Measurements from ENCODE around the gene POT1.

Gene POT1

DNA sequence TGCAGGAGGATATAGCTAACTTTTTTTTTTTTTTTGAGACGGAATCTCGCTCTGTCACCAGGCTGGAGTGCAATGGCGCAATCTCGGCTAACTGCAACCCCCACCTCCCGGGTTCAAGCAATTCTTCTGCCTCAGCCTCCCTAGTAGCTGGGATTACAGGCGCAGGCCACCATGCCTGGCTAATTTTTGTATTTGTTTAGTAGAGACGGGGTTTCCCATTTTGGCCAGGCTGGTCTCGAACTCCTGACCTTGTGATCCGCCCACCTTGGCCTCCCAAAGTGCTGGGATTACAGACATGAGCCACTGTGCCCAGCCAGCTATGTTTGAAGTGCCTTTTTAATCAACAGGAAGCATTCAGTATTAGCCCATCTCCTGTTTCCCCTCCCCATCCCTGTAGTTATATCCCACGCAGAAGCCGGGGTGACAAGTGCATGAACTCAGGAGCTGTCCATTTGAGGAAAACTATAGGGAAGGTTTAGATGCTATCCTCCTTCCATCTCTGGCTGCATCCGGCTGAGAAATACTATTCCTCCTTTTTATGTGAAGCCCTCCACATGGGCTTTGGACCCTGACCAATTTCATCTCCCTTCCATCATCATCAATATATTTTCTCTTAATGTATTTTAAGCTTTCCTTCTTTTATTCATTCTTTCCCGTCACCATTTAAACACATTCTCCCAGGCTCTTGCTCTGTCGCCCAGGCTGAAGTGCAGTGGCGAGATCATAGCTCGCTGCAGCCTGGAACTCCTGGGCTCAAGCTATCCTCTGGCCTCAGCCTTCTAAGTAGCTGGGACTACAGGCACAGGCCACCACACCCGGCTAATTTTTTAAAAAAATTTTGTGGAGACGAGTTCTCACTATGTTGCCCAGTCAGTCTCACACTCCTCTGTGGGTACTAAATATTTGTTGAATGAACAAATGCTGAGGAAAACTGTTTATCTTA, 1.3 kb upstream of the POT1 start:
- DNase-seq = no peak
- Mint-ChIP-seq H3K27ac (no peak overlapping the region), H3K4me1 (peaks cover 8 to 18% of the 10 kb centered on the region in 2 donors), H3K27me3 (no peaks in the 10 kb centered on the region), H3K9me3 (no peaks in the 10 kb centered on the region), H3K4me3 (no peak overlapping the region), H3K36me3 (peaks cover 20 to 21% of the 10 kb centered on the region in 2 donors)
- ATAC-seq (replicated peaks) = no peak

DNA sequence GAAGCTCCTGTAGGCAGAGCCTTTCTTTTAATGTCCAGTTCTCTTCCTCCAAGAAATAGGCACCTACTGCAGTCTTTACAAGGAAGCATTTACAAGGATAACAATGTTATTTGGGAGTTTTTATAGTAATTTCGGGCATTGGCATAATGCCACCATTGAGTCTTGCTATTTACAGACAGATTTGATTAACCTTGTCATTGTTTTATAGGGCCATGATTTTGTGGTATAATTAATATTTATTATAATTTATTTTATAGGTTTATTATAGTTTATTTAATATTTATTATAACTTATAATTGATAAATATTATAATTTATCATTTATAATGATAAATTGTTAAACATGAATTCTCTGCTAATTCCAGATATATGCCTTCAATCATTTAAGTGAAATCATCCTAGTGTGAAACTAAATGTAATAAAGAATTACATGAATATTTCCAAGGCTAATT, 573 bp upstream of the POT1 start:
- H3K27me3 Mint-ChIP-seq = no peaks in the 10 kb centered on the region
- peaks cover 25 to 27% of the 10 kb centered on the region in 2 donors for H3K36me3 Mint-ChIP-seq
- H3K9me3 Mint-ChIP-seq = no peaks in the 10 kb centered on the region
- H3K27ac Mint-ChIP-seq = peak overlapping the region; percentile 95
- DNase-seq = no peak
- ATAC-seq (replicated peaks) = no peak
- H3K4me1 Mint-ChIP-seq = peaks cover 11 to 26% of the 10 kb centered on the region in 2 donors
- peak overlapping the region; percentile 94 to 96 for H3K4me3 Mint-ChIP-seq

DNA sequence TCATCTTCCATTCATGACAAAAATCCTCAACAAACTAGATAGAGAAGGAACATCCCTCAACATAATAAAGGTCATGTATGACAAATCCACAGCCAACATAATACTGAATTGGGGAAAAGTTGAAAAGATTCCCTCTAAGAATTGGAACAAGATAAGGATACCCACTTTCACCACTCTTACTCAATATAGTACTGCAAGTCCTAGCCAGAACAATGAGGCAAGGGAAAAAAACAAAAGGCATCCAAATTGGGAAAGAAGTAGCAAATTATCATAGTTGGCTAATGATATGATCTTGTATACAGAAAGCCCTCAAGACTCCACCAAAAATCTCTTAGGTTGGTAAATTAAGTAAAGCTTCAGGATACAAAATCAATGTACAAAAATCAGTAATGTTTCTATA, 4.7 kb downstream of the POT1 start:
- H3K4me3 Mint-ChIP-seq = no peak overlapping the region
- H3K36me3 Mint-ChIP-seq = peaks cover 43 to 61% of the 10 kb centered on the region in 2 donors
- no peaks in the 10 kb centered on the region for H3K9me3 Mint-ChIP-seq
- H3K27me3 Mint-ChIP-seq = no peaks in the 10 kb centered on the region
- no peak for DNase-seq
- H3K4me1 Mint-ChIP-seq = peaks cover 27 to 50% of the 10 kb centered on the region in 2 donors
- no peak for ATAC-seq (replicated peaks)
- H3K27ac Mint-ChIP-seq = no peak overlapping the region

DNA sequence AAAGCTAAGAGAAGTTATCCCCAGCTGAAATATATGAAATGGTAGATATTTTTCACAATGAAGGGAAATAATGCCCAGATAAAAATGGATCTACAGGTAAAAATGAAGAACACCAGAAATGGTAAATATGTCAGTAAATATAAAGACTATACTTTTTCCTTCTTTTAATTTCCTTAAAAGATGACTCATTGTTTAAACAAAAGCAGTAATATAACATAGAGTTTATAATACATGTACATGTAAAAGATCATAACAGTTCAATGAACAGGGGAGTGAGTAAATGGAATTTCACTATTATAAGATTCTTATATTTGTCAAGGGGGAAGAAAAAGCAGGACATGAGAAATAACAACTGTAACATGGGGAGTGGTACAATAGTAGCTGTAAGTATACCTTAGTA, 7.4 kb downstream of the POT1 start:
- DNase-seq (no peak), ATAC-seq (replicated peaks) (no peak)
- no peaks in the 10 kb centered on the region for H3K9me3 Mint-ChIP-seq
- no peak overlapping the region for H3K27ac Mint-ChIP-seq
- H3K27me3 Mint-ChIP-seq = no peaks in the 10 kb centered on the region
- H3K36me3 Mint-ChIP-seq = peaks cover 35 to 58% of the 10 kb centered on the region in 2 donors
- H3K4me3 Mint-ChIP-seq = no peak overlapping the region
- H3K4me1 Mint-ChIP-seq = peaks cover 22 to 45% of the 10 kb centered on the region in 2 donors

DNA sequence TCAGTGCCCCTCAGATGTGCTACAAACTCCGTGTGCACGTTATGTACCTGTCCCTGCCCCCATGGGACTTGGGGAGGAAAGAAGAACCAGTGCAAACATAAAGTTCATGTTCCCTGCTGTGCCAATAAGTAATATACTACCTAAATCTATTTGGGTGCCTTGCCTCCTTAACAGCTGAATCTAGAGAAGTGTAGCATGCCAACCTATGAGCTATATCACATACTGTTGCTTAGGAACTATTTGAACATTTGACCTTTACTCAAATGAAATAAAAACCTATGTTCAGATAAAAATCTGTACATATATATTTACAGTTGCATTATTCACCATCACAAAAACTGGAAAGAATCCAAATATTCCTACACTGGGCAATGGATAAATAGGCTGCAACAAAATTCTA, 9.8 kb downstream of the POT1 start:
- DNase-seq (no peak), ATAC-seq (replicated peaks) (no peak)
- Mint-ChIP-seq H3K36me3 (peaks cover 21 to 43% of the 10 kb centered on the region in 2 donors), H3K27me3 (no peaks in the 10 kb centered on the region), H3K9me3 (no peaks in the 10 kb centered on the region), H3K4me1 (peaks cover 17 to 28% of the 10 kb centered on the region in 2 donors), H3K27ac (no peak overlapping the region), H3K4me3 (no peak overlapping the region)

DNA sequence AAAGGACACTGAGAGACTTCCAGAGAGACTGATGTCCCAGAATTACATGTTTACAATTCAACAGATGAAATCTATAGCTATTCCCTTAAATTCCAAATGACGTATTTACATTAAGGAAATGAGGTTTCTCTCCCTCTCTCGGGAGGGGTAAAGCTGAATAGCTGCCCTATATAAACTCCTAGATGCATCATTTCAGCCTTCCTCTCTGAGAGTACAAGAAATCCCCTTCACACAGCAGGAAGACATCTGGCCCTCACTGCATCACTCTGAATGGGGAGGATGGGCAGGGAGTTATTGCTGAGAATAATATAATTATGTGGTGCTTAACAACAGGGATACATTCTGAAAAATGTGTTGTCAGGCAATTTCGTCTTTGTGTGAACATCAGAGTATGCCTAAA, 11.0 kb downstream of the POT1 start:
- Mint-ChIP-seq H3K4me3 (no peak overlapping the region), H3K27ac (no peak overlapping the region), H3K4me1 (peaks cover 8 to 17% of the 10 kb centered on the region in 2 donors), H3K9me3 (no peaks in the 10 kb centered on the region), H3K27me3 (no peaks in the 10 kb centered on the region), H3K36me3 (peaks cover 12 to 34% of the 10 kb centered on the region in 2 donors)
- no peak for DNase-seq
- ATAC-seq (replicated peaks) = peak; percentile 48 to 86

DNA sequence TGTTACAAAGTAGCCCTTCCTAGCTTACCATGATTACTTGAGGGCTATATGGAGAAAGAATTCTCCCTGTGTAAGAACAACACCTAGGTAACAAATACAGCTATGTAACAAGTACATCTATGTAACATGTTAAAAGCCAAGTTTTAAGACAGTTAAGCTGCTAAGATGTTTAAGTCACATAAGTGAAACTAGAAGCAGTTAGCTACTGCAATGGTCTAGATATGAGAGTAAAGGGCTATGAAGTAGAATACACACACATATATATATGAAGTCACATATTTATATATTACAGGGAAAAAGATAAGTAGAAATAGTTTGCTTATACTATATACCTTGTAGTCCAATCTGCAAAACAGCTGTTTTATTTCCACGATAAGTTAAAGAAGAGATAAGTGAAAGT, 14.4 kb downstream of the POT1 start:
- H3K27ac Mint-ChIP-seq = no peak overlapping the region
- peaks cover 3 to 7% of the 10 kb centered on the region in 2 donors for H3K4me1 Mint-ChIP-seq
- no peaks in the 10 kb centered on the region for H3K9me3 Mint-ChIP-seq
- no peak for ATAC-seq (replicated peaks)
- no peaks in the 10 kb centered on the region for H3K27me3 Mint-ChIP-seq
- H3K4me3 Mint-ChIP-seq = no peak overlapping the region
- DNase-seq = no peak
- H3K36me3 Mint-ChIP-seq = peaks cover 14 to 25% of the 10 kb centered on the region in 2 donors

DNA sequence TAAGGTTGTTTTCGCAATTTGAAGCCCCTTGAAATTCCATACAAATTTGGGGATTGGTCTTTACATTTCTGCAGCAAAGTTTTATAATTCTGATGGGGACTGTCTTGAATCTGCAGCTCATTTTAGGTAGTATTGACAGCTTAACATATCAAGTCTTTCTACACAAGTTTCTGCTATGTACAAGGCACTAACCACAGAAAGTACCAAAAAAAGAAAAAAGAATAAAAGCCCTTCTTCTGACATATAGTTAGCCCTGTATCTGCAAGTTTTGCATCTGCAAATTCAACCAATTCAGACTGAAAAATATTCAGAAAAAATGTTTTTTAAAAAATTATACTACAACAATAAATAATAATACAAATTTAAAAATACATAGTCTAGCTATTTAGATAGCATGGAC, 15.3 kb downstream of the POT1 start:
- H3K36me3 Mint-ChIP-seq = peaks cover 8 to 23% of the 10 kb centered on the region in 2 donors
- no peaks in the 10 kb centered on the region for H3K27me3 Mint-ChIP-seq

DNA sequence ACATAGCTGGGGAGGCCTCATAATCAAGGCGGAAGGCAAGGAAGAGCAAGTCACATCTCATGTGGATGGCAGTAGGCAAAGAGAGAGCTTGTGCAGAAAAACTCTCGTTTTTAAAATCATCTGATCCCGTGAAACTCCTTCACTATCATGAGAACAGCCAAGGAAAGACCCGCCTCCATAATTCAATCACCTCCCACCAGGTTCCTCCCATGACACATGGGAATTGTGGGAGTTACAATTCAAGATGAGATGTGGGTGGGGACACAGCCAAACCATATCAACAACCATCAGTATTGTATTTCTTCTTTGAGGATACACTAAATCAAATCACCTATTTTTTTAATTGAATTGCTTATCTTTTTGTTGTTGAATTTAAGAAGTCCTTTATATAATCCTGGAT, 16.7 kb downstream of the POT1 start:
- Mint-ChIP-seq H3K27me3 (no peaks in the 10 kb centered on the region), H3K9me3 (no peaks in the 10 kb centered on the region), H3K4me3 (no peak overlapping the region), H3K4me1 (peaks cover 0 to 6% of the 10 kb centered on the region in 2 donors), H3K27ac (no peak overlapping the region), H3K36me3 (peaks cover 8 to 22% of the 10 kb centered on the region in 2 donors)
- ATAC-seq (replicated peaks) (no peak), DNase-seq (no peak)

More for the DNA sequence above, 15.3 kb downstream of the POT1 start:
- Mint-ChIP-seq H3K9me3 (no peaks in the 10 kb centered on the region), H3K4me1 (peaks cover 1 to 6% of the 10 kb centered on the region in 2 donors), H3K27ac (no peak overlapping the region), H3K4me3 (no peak overlapping the region)
- ATAC-seq (replicated peaks) (no peak), DNase-seq (no peak)

DNA sequence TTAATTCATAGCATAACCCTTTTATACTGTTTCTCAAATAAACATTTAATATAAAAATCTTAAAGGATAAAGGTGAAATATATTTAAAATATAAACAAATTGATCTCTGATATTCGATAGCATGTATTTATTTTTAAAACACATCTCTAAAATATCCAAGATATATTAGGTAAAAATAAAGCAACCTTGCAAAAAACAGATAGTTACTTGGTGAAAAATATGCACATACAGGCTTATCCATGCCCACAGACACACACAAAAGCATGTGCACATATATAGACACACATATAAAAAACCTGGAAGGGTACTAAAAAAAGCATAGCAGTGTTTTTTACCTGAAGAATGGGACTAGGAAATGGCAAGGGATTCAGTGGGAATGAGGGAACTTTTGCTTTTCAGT, 19.8 kb downstream of the POT1 start:
- peaks cover 0 to 3% of the 10 kb centered on the region in 2 donors for H3K9me3 Mint-ChIP-seq
- H3K36me3 Mint-ChIP-seq = peaks cover 15 to 34% of the 10 kb centered on the region in 2 donors
- no peak overlapping the region for H3K27ac Mint-ChIP-seq
- no peak overlapping the region for H3K4me3 Mint-ChIP-seq
- peaks cover 5 to 8% of the 10 kb centered on the region in 2 donors for H3K4me1 Mint-ChIP-seq
- ATAC-seq (replicated peaks) (no peak), DNase-seq (no peak)
- no peaks in the 10 kb centered on the region for H3K27me3 Mint-ChIP-seq

DNA sequence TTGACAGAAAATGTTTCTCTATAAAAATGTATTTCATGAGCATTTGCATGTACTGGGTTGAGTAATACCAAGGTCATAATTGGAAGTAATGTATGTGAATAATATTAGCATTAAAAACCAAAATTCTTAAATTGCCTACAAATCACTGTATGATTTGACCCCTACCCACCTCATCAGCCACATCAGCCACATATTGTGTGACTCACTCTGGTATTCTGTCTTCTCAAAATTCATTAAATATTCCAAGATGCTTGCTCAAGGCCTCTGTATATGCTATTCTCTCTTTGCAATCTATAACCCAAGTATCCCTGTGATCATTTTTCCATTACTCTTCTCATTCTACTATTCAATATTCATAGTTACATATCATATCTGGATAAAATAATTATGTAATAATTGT, 21.4 kb downstream of the POT1 start:
- H3K27ac Mint-ChIP-seq = no peak overlapping the region
- peaks cover 19 to 21% of the 10 kb centered on the region in 2 donors for H3K4me1 Mint-ChIP-seq
- no peaks in the 10 kb centered on the region for H3K27me3 Mint-ChIP-seq
- DNase-seq = no peak
- no peak for ATAC-seq (replicated peaks)
- peaks cover 3 to 4% of the 10 kb centered on the region in 2 donors for H3K9me3 Mint-ChIP-seq
- H3K4me3 Mint-ChIP-seq = no peak overlapping the region
- H3K36me3 Mint-ChIP-seq = peaks cover 19 to 43% of the 10 kb centered on the region in 2 donors

DNA sequence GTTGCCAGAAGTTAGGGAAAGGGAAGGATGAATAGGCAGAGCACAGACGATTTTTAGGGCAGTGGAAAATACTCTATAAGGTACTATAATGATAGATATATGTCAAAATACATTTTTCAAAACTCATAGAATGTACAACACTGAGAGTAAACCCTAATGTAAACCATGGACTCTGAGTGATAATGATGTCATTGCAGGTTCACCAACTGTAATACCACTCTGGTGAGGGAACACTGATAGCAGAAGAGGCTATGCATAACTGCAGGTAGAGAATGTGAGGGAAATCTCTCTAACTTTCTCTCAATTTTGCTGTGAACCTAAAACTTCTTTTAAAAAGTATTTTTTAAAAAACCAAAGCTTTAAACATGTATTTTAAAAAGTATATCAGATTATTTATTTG, 22.1 kb downstream of the POT1 start:
- H3K27me3 Mint-ChIP-seq = no peaks in the 10 kb centered on the region
- H3K9me3 Mint-ChIP-seq = peaks cover 4% of the 10 kb centered on the region in 2 donors
- ATAC-seq (replicated peaks) = no peak
- DNase-seq = no peak
- peaks cover 22 to 23% of the 10 kb centered on the region in 2 donors for H3K4me1 Mint-ChIP-seq
- no peak overlapping the region for H3K4me3 Mint-ChIP-seq
- H3K27ac Mint-ChIP-seq = no peak overlapping the region
- peaks cover 18 to 46% of the 10 kb centered on the region in 2 donors for H3K36me3 Mint-ChIP-seq

DNA sequence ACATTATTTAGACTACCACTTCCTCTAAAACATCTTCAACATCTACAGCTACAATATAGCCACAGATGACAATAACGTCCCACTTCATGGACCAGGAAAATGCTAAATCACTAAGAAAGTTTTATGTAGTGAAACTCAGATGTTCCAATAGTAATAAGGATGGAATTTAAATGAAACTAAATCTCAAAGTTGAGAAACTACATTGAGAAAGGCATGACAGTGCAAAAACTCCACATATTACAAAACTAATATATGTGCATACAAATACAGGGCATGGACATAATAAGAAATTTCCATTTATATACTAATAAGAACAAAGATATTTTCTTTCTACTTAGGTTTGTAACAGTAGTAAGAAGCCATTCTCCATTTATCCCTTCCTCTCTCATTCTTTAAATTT, 31.1 kb downstream of the POT1 start:
- peaks cover 36 to 54% of the 10 kb centered on the region in 2 donors for H3K36me3 Mint-ChIP-seq
- no peak overlapping the region for H3K27ac Mint-ChIP-seq
- H3K27me3 Mint-ChIP-seq = no peaks in the 10 kb centered on the region
- peaks cover 8 to 12% of the 10 kb centered on the region in 2 donors for H3K4me1 Mint-ChIP-seq
- H3K4me3 Mint-ChIP-seq = no peak overlapping the region
- no peak for ATAC-seq (replicated peaks)
- DNase-seq = no peak
- peaks cover 4% of the 10 kb centered on the region in 2 donors for H3K9me3 Mint-ChIP-seq

DNA sequence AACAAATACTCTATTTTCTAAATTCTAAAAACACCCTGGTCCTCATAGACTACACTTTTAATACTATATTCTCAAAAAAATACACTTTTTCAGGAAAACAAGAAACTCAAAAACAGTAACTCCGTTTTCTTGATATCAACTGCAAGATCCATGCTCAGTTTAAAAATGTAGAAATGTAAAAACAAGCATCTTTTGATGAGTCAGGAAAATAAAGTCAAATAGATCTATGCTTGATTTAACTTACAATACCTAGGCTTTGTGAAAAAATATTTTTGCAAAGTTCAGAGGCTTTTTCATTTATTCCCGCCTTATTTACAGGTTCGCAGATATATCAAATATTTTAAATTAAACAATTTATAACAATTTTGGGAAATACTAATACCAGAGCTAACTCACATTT, 33.6 kb downstream of the POT1 start:
- H3K4me1 Mint-ChIP-seq = peaks cover 5 to 13% of the 10 kb centered on the region in 2 donors
- no peak for ATAC-seq (replicated peaks)
- H3K27ac Mint-ChIP-seq = no peak overlapping the region
- H3K9me3 Mint-ChIP-seq = no peaks in the 10 kb centered on the region
- no peaks in the 10 kb centered on the region for H3K27me3 Mint-ChIP-seq
- no peak overlapping the region for H3K4me3 Mint-ChIP-seq
- H3K36me3 Mint-ChIP-seq = peaks cover 24 to 39% of the 10 kb centered on the region in 2 donors
- no peak for DNase-seq
